Tibial nerve (tissue), 4 donors: ENCODE results near the gene UBTD1.
"Not testable (repeated sequence)": the region's sequence is repeated elsewhere in the genome, so short reads cannot be mapped to it uniquely, and the experiment has no call there.

Experiments used
- EP300 ChIP-seq, 2 donors: sonication (generic); formaldehyde crosslinking; IDR thresholded peaks; one replicate each; pipeline ENCODE4 v1.6.1; 2017; ENCODE audit warnings: antibody characterized with exemption in 2 of 2, mild to moderate bottlenecking in 1 of 2
- POLR2A ChIP-seq, 2 donors: fragments of 450-650 bp; IDR thresholded peaks; one replicate each; pipeline ENCODE4 v1.6.1; 2017; ENCODE audit warnings: antibody characterized with exemption in 2 of 2, mild to moderate bottlenecking in 2 of 2, moderate library complexity in 2 of 2
- TF ChIP-seq, protein P1 (sequence below), 5 experiments: fragments of 200-600 bp in 3 of 5; fragments of 450-650 bp in 2 of 5; sonication (generic) in 3 of 5; IDR thresholded peaks; one replicate each; pipeline ENCODE4 v1.5.1; 2016 to 2019; ENCODE audit warnings: antibody characterized with exemption in 5 of 5, mild to moderate bottlenecking in 3 of 5, moderate library complexity in 2 of 5

DNA sequence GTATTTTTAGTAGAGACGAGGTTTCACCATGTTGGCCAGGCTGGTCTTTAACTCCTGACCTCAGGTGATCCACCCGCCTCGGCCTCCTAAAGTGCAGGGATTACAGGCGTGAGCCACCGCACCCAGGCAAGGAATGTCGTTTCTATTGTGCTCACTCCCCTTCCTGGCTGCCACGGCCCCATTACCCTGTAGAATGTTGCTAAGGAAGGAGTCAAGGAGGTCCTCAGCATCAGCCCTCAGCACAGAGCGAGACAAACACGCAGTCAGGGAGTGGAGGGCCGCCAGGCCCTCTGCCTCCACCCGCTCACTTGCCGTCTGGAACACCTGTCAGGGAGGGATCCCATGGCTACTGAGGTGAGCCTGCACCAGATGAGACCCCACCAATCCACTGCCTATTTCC is 29.9 kb upstream of the UBTD1 start:
- TF ChIP-seq, protein P1, sequence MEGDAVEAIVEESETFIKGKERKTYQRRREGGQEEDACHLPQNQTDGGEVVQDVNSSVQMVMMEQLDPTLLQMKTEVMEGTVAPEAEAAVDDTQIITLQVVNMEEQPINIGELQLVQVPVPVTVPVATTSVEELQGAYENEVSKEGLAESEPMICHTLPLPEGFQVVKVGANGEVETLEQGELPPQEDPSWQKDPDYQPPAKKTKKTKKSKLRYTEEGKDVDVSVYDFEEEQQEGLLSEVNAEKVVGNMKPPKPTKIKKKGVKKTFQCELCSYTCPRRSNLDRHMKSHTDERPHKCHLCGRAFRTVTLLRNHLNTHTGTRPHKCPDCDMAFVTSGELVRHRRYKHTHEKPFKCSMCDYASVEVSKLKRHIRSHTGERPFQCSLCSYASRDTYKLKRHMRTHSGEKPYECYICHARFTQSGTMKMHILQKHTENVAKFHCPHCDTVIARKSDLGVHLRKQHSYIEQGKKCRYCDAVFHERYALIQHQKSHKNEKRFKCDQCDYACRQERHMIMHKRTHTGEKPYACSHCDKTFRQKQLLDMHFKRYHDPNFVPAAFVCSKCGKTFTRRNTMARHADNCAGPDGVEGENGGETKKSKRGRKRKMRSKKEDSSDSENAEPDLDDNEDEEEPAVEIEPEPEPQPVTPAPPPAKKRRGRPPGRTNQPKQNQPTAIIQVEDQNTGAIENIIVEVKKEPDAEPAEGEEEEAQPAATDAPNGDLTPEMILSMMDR (IDR thresholded peaks at IDR 0.05) = not testable (repeated sequence)
- TF ChIP-seq EP300, POLR2A (IDR thresholded peaks at IDR 0.05): not testable (repeated sequence)
